Measurements from ENCODE around the gene DIS3L. TPM values are rescaled to one million over a fixed set of nuclear protein-coding genes. Genes with fewer than 3 reads are reported as not detected.
"Not testable (repeated sequence)": the region's sequence is repeated elsewhere in the genome, so short reads cannot be mapped to it uniquely, and the experiment has no call there.

The DIS3L gene
- total RNA-seq, 1 donor: 25.6 TPM

DNA sequence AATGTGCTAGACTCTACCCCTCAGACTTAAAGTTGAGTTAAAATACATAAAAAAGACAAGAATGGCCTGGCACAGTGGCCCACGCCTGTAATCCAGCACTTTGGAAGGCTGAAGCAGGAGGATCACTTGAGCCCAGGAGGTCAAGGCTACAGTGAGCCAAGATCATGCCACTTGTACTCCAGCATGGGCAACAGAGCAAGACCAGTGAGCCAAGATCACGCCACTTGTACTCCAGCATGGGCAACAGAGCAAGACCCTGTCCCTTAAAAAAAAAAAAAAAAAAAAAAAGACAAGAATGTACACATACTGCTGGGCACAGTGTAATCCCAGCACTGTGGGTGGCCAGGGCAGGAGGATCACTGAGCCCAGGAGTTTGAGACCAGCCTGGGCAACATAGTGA, 17.4 kb downstream of the DIS3L start:
- H3K4me3 ChIP-seq (ENCODE audit: low read depth, low read length): no peak overlapping the region
- TF ChIP-seq, protein P1, sequence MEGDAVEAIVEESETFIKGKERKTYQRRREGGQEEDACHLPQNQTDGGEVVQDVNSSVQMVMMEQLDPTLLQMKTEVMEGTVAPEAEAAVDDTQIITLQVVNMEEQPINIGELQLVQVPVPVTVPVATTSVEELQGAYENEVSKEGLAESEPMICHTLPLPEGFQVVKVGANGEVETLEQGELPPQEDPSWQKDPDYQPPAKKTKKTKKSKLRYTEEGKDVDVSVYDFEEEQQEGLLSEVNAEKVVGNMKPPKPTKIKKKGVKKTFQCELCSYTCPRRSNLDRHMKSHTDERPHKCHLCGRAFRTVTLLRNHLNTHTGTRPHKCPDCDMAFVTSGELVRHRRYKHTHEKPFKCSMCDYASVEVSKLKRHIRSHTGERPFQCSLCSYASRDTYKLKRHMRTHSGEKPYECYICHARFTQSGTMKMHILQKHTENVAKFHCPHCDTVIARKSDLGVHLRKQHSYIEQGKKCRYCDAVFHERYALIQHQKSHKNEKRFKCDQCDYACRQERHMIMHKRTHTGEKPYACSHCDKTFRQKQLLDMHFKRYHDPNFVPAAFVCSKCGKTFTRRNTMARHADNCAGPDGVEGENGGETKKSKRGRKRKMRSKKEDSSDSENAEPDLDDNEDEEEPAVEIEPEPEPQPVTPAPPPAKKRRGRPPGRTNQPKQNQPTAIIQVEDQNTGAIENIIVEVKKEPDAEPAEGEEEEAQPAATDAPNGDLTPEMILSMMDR (IDR thresholded peaks at IDR 0.05; ENCODE audit: insufficient read depth, low read length): no peak
- DNase-seq (ENCODE audit: low read depth): no peak

DNA sequence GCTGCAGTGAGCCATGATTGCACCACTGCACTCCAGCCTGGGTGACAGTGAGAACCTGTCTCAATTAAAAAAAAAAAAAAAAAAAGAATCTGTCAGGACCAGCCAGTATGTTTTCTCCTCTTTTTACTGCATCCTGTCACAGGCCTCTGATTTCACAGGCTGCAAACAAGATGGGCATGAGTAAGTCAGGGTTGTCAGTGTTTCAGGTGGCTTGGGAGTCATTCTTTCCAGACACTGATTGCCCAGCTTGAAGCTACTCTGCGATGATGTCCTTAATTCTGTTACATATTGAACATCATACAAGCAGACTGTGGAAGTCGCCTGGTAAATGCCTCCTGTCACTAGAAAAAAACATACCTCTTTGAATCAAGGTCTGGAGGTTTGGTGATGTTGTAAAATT, 18.8 kb downstream of the DIS3L start:
- no peak overlapping the region for H3K4me3 ChIP-seq (ENCODE audit: low read depth, low read length)
- DNase-seq (ENCODE audit: low read depth): no peak
- TF ChIP-seq, protein P1 (IDR thresholded peaks at IDR 0.05; ENCODE audit: insufficient read depth, low read length): no peak

DNA sequence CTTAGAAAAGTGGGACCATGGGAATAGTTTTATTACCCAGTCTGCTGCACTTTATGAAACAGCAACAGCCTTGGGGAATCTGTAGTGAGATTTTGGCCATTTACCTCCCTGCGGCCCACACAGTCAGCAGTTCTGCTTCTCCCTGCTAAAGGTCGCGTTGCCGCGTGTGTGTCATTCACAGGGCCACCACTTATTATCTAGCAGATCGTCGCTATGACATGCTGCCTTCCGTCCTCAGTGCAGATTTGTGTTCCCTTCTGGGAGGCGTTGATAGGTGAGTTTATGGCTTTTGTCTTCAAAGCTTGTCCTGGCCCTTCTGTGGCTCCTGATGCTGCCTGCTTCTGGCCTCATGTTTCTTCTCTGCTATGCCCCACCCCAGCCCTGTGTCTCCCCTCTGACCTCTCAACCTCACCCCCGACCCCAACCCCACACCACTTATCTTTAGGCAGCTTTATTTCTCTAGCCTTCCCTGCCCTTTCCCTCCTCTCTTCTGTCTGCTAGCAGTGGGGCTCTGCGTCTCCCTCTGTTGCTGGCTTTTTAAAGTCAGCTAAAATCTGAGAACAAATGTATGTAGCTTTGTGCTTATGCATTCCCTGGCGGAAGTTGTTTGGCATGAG, 30.1 kb downstream of the DIS3L start:
- H3K4me3 ChIP-seq (ENCODE audit: low read depth, low read length): no peak overlapping the region
- no peak for DNase-seq (ENCODE audit: low read depth)
- TF ChIP-seq, protein P1 (IDR thresholded peaks at IDR 0.05; ENCODE audit: insufficient read depth, low read length): no peak

DNA sequence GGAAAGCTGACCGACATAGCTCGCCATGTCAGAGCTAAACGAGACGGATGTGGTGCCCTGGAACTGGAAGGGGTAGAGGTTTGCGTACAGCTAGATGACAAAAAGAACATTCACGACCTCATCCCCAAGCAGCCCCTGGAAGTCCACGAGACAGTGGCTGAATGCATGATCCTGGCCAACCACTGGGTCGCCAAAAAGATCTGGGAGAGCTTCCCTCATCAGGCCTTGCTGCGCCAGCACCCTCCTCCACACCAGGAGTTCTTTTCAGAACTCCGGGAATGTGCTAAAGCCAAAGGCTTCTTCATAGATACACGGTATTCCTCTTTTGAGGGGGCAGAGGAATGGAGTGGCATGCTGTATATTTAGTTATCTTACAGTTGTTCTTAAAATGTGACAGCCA, 32.7 kb downstream of the DIS3L start:
- DNase-seq (ENCODE audit: low read depth): no peak
- TF ChIP-seq, protein P1 (IDR thresholded peaks at IDR 0.05; ENCODE audit: insufficient read depth, low read length): no peak
- H3K4me3 ChIP-seq (ENCODE audit: low read depth, low read length): no peak overlapping the region

DNA sequence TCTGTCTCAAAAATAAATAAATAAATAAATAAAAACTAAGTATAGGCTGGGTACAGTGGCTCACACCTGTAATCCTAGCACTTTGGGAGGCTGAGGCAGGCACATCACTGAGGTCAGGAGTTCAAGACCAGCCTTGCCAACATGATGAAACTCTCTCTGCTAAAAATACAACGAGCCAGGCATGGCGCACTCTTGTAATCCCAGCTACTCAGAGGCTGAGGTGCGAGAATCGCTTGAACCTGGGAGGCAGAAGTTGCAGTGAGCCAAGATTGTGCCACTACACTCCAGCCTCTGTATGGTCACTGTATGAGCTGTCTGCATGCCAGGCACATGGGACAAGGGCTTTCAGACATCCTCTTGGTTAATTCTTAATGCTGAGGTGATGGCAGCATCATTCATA, 34.4 kb downstream of the DIS3L start:
- no peak for DNase-seq (ENCODE audit: low read depth)
- TF ChIP-seq, protein P1 (IDR thresholded peaks at IDR 0.05; ENCODE audit: insufficient read depth, low read length): no peak
- no peak overlapping the region for H3K4me3 ChIP-seq (ENCODE audit: low read depth, low read length)

DNA sequence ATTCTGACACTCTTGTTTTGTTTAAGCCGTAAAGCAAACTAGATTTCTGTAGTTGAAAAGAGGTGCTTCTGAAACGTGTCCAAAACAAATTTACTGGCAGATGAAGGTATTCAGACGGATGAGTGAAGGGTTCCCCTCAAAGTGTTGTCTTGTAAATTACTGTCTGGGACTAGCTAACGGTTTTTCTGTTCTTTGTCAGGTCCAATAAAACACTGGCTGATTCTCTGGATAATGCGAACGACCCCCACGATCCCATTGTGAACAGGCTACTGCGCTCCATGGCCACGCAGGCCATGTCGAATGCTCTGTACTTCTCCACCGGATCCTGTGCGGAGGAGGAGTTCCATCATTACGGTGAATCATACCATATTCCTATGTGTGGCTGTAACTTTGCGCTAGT, 35.4 kb downstream of the DIS3L start:
- TF ChIP-seq, protein P1 (IDR thresholded peaks at IDR 0.05; ENCODE audit: insufficient read depth, low read length): no peak
- no peak overlapping the region for H3K4me3 ChIP-seq (ENCODE audit: low read depth, low read length)
- DNase-seq (ENCODE audit: low read depth): no peak

DNA sequence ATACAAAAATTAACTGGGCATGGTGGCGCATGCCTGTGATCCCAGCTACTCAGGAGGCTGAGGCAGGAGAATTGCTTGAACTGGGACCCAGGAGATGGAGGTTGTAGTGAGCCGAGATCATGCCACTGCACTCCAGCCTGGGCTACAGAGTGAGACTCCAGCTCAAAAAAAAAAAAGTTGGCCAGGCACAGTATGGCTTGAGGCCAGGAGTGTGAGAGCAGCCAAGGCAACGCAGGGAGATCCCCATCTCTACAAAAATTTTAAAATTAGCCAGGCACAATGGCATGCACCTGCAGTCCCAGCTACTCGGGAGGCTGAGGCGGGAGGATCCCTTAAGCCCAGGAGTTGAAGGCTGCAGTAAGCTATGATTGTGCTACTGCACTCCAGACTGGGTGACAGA, 55.2 kb downstream of the DIS3L start:
- H3K4me3 ChIP-seq (ENCODE audit: low read depth, low read length): not testable (repeated sequence)

More for the DNA sequence above, 55.2 kb downstream of the DIS3L start:
- DNase-seq (ENCODE audit: low read depth): not testable (repeated sequence)
